ENCODE data around the gene PDE1C.

GRCh38 chr7:32068411-32069101 is 1.7 kb downstream of the PDE1C start:
- no peak for TF ChIP-seq POLR2A (IDR thresholded peaks at IDR 0.05)
- TF ChIP-seq CTCF (IDR thresholded peaks at IDR 0.05), result no peak
